Measurements from ENCODE around the gene PRKCZ.

Gene PRKCZ

GRCh38 chr1:2027961-2028583 lies 22.1 kb upstream of the PRKCZ start:
- Histone ChIP-seq H3K4me3 (ENCODE audit: low read depth in 1 of 2, low read length in 1 of 2) (no peak overlapping the region), H3K27ac (no peak overlapping the region), H3K36me3 (no peaks in the 10 kb centered on the region), H3K27me3 (peaks cover 32% of the 10 kb centered on the region), H3K4me1 (ENCODE audit: control insufficient read depth in 1 of 2, insufficient read depth in 1 of 2, low read depth in 1 of 2, low read length in 1 of 2) (peaks cover 0 to 8% of the 10 kb centered on the region in 2 experiments), H3K9me3 (no peaks in the 10 kb centered on the region)
- TF ChIP-seq CTCF (IDR thresholded peaks at IDR 0.05) = no peak

GRCh38 chr1:2028870-2029560 lies 21.2 kb upstream of the PRKCZ start:
- no peaks in the 10 kb centered on the region for H3K36me3 ChIP-seq
- H3K4me3 ChIP-seq (ENCODE audit: low read depth in 1 of 2, low read length in 1 of 2) = no peak overlapping the region
- peaks cover 27% of the 10 kb centered on the region for H3K27me3 ChIP-seq
- peaks cover 0 to 8% of the 10 kb centered on the region in 2 experiments for H3K4me1 ChIP-seq (ENCODE audit: control insufficient read depth in 1 of 2, insufficient read depth in 1 of 2, low read depth in 1 of 2, low read length in 1 of 2)
- no peak for TF ChIP-seq CTCF (IDR thresholded peaks at IDR 0.05)
- H3K9me3 ChIP-seq = no peaks in the 10 kb centered on the region
- no peak overlapping the region for H3K27ac ChIP-seq

- Histone ChIP-seq H3K27me3 (peaks cover 22% of the 10 kb centered on the region), H3K4me3 (ENCODE audit: low read depth in 1 of 2, low read length in 1 of 2) (no peak overlapping the region), H3K9me3 (no peaks in the 10 kb centered on the region), H3K27ac (no peak overlapping the region), H3K4me1 (ENCODE audit: control insufficient read depth in 1 of 2, insufficient read depth in 1 of 2, low read depth in 1 of 2, low read length in 1 of 2) (peaks cover 0 to 8% of the 10 kb centered on the region in 2 experiments), H3K36me3 (no peaks in the 10 kb centered on the region)
- no peak for TF ChIP-seq CTCF (IDR thresholded peaks at IDR 0.05)
Measured at GRCh38 chr1:2029561-2029960, 20.6 kb upstream of the PRKCZ start.

- H3K9me3 ChIP-seq = no peaks in the 10 kb centered on the region
- H3K4me3 ChIP-seq (ENCODE audit: low read depth in 1 of 2, low read length in 1 of 2) = no peak overlapping the region
- H3K36me3 ChIP-seq = no peaks in the 10 kb centered on the region
- H3K27ac ChIP-seq = no peak overlapping the region
- peaks cover 0 to 8% of the 10 kb centered on the region in 2 experiments for H3K4me1 ChIP-seq (ENCODE audit: control insufficient read depth in 1 of 2, insufficient read depth in 1 of 2, low read depth in 1 of 2, low read length in 1 of 2)
- peaks cover 15% of the 10 kb centered on the region for H3K27me3 ChIP-seq
- no peak for TF ChIP-seq CTCF (IDR thresholded peaks at IDR 0.05)
Measured at GRCh38 chr1:2030076-2030871, 19.9 kb upstream of the PRKCZ start.

- Histone ChIP-seq H3K27ac (no peak overlapping the region), H3K4me1 (ENCODE audit: control insufficient read depth in 1 of 2, insufficient read depth in 1 of 2, low read depth in 1 of 2, low read length in 1 of 2) (no peaks in the 10 kb centered on the region), H3K36me3 (no peaks in the 10 kb centered on the region), H3K9me3 (no peaks in the 10 kb centered on the region), H3K4me3 (ENCODE audit: low read depth in 1 of 2, low read length in 1 of 2) (no peak overlapping the region), H3K27me3 (peaks cover 5% of the 10 kb centered on the region)
- TF ChIP-seq CTCF (IDR thresholded peaks at IDR 0.05) = no peak
Measured at GRCh38 chr1:2031546-2032540, 18.4 kb upstream of the PRKCZ start.
